Measurements from ENCODE around the gene AKAP10. TPM values are rescaled to one million over a fixed set of nuclear protein-coding genes. Genes with fewer than 3 reads are reported as not detected.

AKAP10 gene
- total and polyA plus RNA-seq, 10 of the 15 experiments (the other 5 are each of a cell fraction or from before 2014, with no cell fraction given) = 4.3 to 23.7 (median 14.7) TPM

DNA sequence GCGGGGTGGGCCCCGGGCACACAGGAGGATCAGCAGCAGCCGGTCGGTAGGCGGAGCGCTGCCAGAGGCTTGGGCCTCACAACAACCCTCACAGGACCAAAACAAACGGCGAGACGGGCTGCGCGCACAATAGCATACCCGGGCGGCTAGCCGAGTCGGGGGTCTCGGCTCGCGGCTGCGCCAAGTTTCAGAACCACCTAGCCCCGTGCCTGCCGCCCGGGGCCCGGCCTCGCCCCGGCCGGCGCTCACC lies 110.6 kb downstream of the AKAP10 start:
- FAIRE-seq (no peak), ATAC-seq (peak; percentile 29; the same call in 1 of the 3 replicates), DNase-seq (ENCODE audit: low read depth, low spot score) (no peak)
- Histone ChIP-seq H4K20me1 (ENCODE audit: control insufficient read depth, insufficient read depth) (no peaks in the 10 kb centered on the region), H3K9ac (ENCODE audit: control insufficient read depth, insufficient read depth, low read length) (peak overlapping the region; percentile 52), H3K27me3 (replicated peaks in 1 of 2; ENCODE audit: control insufficient read depth in 2 of 2, insufficient read depth in 2 of 2, low read length in 1 of 2) (peaks cover 0 to 3% of the 10 kb centered on the region in 2 experiments; a peak in 1 of 4 replicates), H3K27ac (ENCODE audit: control insufficient read depth, insufficient read depth) (no peak overlapping the region), H3K79me2 (ENCODE audit: control insufficient read depth, insufficient read depth, low read length) (no peaks in the 10 kb centered on the region), H3K9me3 (replicated peaks; ENCODE audit: control insufficient read depth, insufficient read depth, low read length) (no peaks in the 10 kb centered on the region; the same call in 2 of the 3 replicates), H3K36me3 (ENCODE audit: control insufficient read depth in 2 of 2, insufficient read depth in 2 of 2, low read length in 1 of 2) (no peaks in the 10 kb centered on the region), H3K4me3 (peak overlapping the region; percentile 78), H2AFZ (ENCODE audit: control insufficient read depth, low read depth, low read length) (peak overlapping the region; percentile 75), H3K4me2 (ENCODE audit: control insufficient read depth, insufficient read depth) (peak overlapping the region; percentile 84), H3K4me1 (ENCODE audit: control insufficient read depth, insufficient read depth, low read length) (no peaks in the 10 kb centered on the region; the same call in 1 of the 2 replicates)
- in situ Hi-C loops (cut with MboI) = no loop called here
- POLR2A ChIA-PET = no interaction called here
- under 1% methylated on average over 27 of the region's 27 CpGs for WGBS (ENCODE audit: insufficient coverage, insufficient replicate concordance, low lambda C conversion rate, missing lambda C conversion rate)
- BruUV-seq (replicated peaks) = no TSS peak
- SMC1A ChIA-PET (ENCODE audit: uncharacterized antibody, unreplicated experiment) = no interaction called here
- no peak for TF ChIP-seq FOS (IDR thresholded peaks at IDR 0.05; ENCODE audit: borderline replicate concordance, extremely low read depth, insufficient read length)
- TF ChIP-seq JUNB (IDR thresholded peaks at IDR 0.05) = no peak
- no peak for TF ChIP-seq USF2 (IDR thresholded peaks at IDR 0.05; ENCODE audit: borderline replicate concordance, low read depth, low read length)
- TF ChIP-seq, protein P1, sequence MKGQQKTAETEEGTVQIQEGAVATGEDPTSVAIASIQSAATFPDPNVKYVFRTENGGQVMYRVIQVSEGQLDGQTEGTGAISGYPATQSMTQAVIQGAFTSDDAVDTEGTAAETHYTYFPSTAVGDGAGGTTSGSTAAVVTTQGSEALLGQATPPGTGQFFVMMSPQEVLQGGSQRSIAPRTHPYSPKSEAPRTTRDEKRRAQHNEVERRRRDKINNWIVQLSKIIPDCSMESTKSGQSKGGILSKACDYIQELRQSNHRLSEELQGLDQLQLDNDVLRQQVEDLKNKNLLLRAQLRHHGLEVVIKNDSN (IDR thresholded peaks at IDR 0.05; ENCODE audit: borderline replicate concordance, extremely low read length, insufficient read depth, low read depth, low read length) = no peak
- TF ChIP-seq RELB (IDR thresholded peaks at IDR 0.05; ENCODE audit: low read depth) = no peak
- TF ChIP-seq ZZZ3 (IDR thresholded peaks at IDR 0.05; ENCODE audit: control insufficient read depth, insufficient read length, low read depth) = no peak
- TF ChIP-seq CBX5 (IDR thresholded peaks at IDR 0.05; ENCODE audit: low read depth) = 0 out of 2 replicates have a peak, but pooled peaks have one; percentile 36
- no peak for TF ChIP-seq NR2C1 (IDR thresholded peaks at IDR 0.05)
- CTCF ChIA-PET = no interaction called here
- intact Hi-C loops (cut with micrococcal nuclease; ENCODE audit: unreplicated experiment) = no loop called here
- RAD21 ChIA-PET (ENCODE audit: unreplicated experiment) = no interaction called here
